ENCODE data around the gene SLC12A5. TPM values are rescaled to one million over a fixed set of nuclear protein-coding genes. Genes with fewer than 3 reads are reported as not detected.

Gene SLC12A5
- polyA plus RNA-seq, 3 donors, result 1.0 to 1.8 (median 1.2) TPM

DNA sequence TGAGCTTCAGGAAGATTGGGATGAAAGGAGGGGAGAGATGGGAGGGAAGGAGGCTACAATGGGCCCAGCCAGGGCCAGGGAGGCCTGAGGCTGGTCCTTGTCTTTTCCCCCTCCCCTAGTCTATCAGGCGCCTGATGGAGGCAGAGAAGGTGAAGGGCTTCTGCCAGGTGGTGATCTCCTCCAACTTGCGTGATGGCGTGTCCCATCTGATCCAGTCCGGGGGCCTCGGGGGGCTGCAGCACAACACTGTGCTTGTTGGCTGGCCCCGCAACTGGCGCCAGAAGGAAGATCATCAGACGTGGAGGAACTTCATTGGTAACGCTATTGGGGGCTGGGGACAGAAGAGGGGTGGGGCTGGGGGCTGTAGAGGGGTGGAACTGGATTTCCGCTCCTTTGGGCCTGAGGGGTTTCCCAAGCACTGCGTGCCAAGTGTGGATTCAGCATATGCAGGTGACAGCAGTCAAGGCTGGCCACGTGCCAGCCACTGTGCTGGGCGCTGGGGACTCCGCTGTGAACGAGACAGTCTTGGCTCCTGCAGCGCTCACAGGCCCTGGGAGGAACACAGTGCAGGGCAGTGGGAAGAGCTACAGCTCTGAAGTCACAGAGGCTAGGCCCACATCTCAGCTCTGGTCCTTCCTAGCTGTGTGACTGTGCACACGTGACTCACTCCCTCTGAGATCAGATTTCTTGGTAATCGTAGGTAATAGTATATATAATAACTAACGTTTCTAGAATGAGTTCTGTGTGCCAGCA, 22.7 kb downstream of the SLC12A5 start:
- DNase-seq (ENCODE audit: low read depth in 3 of 3, low spot score in 2 of 3), result no peak

DNA sequence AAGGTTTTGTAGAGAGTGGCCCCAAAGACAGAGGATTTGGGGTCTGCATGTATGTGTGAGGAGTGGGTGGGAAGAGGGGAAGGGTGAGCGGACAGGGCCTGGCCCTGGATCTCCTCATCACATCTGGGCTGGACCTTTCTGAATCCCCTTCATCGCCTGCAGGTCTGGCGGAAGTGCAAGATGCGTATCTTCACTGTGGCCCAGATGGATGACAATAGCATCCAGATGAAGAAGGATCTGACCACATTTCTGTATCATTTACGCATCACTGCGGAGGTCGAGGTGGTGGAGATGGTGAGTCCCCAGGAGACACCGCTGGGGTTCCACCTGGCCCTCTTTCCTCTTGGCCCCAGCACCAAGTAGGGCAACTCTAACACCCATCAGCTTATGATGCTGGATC, 24.4 kb downstream of the SLC12A5 start:
- DNase-seq (ENCODE audit: low read depth in 3 of 3, low spot score in 2 of 3), result no peak

DNA sequence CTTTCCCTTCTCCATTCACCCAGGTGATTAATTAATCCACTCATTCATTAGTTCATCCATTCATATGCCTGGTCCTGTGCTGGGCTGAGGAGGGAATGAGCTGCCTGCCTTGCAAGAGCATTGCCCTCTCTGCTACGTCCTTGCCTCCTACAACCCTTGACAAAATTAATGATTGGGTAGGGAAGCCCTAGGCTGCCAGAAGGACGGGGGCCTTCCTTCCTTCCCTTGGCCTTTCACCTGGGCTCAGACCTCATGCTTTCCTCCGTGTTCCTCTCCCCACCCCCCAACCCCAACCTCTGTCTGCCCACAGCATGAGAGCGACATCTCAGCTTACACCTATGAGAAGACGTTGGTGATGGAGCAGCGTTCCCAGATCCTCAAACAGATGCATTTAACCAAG, 25.6 kb downstream of the SLC12A5 start:
- no peak for DNase-seq (ENCODE audit: low read depth in 3 of 3, low spot score in 2 of 3)

DNA sequence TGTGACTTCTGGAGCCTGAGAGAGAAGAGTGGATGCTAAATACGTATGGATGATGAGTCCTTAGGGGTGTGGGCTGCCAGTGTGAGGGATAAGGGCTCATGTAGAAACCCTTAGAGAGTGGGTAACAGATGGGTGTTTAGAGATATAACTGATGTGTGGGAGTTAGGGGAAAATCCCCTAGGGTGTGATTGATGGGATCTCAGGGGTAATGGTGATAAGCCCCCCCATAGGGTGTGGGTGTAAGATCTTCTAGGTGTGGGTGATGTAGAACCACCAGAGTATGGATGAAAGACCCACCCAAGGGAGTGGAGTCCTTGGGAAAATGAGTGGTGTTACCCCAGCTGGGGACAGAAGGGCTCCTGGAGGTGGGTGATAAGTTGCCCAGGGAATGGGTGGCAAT, 26.3 kb downstream of the SLC12A5 start:
- DNase-seq (ENCODE audit: low read depth in 3 of 3, low spot score in 2 of 3), result no peak

DNA sequence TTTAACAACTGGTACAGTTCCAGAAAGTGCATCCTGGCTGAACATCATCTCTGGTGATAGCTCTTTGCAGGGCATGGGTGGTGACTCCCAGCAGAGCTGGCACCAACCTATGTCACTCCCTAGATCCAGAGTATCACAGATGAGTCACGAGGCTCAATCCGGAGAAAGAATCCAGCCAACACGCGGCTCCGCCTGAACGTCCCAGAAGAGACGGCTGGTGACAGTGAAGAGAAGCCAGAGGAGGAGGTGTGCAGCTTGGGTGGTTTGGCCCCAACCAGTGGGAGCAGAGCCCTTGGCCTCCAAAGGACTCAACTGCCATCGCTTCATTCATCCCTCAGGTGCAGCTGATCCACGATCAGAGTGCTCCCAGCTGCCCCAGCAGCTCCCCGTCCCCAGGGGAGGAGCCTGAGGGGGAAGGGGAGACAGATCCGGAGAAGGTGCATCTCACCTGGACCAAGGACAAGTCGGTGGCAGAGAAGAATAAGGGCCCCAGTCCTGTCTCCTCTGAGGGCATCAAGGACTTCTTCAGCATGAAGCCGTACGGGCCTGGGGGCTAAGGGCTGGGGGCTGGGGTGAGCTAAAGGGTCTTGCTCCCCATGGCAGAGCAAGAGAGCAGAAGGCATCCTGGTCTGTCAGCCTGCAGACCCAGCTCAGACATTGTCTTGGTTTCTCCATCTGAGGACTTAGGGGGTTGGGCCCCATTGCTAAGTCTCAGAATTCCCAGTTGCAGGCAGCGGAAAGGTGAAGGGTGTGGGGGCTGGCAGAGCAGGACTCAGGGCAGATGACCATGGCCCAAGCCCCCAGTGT, 27.2 kb downstream of the SLC12A5 start:
- DNase-seq (ENCODE audit: low read depth in 3 of 3, low spot score in 2 of 3), result no peak

DNA sequence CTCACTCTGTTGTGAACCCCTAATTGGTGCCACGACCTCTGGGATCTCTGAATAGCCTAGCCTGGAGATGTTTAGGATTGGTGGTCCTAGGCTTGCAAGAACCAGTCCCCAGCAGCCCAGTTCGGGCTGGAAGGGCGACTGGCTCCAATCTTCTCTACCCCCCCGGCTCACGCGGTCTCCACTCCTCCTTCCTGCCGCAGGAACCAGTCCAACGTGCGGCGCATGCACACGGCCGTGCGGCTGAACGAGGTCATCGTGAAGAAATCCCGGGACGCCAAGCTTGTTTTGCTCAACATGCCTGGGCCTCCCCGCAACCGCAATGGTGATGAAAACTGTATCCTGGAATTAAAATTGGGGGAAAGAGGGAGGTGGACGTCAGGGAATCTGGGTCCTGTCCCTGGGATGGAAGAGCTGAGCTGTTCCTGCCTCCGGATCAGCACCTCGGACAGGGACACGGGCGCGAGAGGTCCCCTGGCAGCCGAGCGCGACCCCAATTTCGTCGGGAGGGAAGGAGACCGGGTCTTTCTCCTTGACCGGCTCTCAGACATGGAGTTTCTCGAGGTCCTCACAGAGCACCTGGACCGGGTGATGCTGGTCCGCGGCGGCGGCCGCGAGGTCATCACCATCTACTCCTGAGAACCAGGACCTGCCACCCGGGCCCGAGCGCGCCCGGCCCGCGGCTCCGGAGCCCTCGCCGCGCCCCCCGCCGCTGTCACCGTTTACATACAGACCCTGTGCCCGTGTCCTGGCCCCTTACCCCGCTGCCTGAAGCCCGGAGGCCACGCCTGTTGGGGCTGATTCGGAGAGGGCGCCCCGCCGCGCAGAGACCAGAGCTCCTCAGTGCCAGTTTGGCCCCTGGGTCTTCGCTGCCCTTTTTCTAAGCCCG, 28.2 kb downstream of the SLC12A5 start:
- DNase-seq (ENCODE audit: low read depth in 3 of 3, low spot score in 2 of 3), result peak in 2 of 3 donors; percentile 47 to 69

DNA sequence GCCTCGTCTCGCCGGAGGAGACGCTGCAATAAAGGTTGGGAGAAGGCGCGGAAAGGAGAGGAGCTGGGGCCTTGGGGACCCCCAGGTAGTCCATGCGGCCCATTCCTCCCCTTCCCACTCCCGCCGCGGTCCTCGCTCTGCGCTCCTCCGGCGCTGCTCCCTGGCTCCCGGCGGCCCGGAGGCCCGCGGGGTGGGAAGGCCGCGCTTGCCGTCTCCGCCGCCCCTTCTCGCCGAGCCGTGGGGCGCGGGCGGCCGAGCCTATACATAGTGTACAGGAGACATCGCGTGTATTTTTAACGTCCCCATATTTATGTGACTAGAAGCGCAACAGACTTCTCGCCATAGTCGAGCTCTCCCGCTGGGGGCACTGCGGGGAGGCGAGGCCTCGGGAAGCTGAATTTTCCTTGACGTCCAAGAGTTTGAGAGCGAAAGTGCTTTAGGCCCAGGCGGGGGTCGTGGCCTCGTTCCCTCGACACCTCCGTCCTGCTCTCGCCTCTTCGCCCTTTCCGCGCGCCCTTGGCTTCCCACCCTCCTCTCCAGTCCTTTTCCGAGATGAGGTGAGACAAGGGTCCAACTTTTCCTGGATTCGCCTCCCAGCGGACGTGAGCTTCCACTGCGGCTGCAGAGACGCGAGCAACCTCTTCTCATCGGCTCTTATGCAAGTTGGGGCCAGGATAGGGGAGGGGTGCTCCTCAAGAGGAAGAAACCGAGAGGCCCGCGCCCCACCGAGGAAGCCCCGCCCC, 29.0 kb downstream of the SLC12A5 start:
- DNase-seq (ENCODE audit: low read depth in 3 of 3, low spot score in 2 of 3), result peak in 2 of 3 donors; percentile 15 to 19

DNA sequence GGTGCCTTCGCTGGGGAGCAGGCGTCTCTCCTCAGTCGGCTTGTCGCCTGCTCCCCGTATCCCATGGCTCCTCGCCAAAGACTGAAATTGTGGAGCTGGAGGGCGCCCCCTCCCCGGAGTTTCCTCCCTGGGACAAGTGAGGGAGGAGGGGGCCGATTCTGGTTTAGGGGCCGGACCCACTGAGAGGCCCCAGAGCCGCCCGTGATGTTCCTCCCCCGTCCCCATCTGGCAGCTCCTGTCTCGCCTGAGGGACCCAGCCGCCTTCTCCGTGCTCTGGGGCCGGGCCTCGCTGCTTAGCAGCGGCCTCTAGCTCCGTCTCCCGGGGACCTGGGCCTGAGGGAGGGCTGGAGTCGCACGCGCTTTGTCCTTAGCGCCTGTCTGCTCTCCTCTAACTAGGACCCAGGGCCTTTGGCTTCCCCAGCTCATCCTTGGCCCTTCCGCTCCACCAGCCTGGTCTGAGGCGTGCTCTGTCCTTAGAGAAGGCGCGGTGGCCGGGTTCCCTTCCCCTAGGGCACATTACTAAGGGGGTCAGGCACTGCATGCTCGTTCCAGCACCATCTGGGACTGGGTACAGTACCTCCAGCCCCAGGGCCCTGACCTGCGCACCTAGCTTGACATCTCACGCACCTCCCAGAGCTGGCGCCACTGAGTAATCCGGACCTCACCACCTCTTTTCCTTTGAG, 29.7 kb downstream of the SLC12A5 start:
- DNase-seq (ENCODE audit: low read depth in 3 of 3, low spot score in 2 of 3), result peak in 1 of 3 donors; percentile 6

DNA sequence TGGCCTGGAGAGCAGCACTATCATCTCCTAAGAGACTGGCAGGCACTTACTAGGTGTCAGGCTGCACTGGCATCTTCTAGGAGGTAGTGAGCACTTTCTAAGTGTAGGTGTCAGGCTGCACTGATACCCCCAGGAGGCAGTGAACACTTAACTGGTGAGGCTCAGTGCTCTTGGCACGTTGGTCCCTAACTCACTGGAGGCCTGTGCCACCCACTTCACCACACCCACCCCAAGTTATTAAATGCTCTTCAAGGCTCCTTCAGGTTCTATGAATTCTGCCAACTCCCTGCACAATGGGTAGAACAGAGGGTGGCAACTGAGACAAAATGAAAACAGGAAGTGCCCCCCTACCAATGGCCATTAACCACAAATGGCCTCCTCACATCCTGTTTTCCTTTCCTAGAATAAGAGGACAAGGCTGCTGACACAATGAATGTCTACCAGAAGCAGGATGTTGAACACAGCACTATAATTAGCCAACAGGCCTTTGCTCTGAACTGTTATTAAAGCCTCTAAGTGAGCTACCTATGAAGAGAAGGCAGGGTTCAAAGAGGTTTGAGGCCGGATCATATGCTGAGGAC, 31.4 kb downstream of the SLC12A5 start:
- no peak for DNase-seq (ENCODE audit: low read depth in 3 of 3, low spot score in 2 of 3)

DNA sequence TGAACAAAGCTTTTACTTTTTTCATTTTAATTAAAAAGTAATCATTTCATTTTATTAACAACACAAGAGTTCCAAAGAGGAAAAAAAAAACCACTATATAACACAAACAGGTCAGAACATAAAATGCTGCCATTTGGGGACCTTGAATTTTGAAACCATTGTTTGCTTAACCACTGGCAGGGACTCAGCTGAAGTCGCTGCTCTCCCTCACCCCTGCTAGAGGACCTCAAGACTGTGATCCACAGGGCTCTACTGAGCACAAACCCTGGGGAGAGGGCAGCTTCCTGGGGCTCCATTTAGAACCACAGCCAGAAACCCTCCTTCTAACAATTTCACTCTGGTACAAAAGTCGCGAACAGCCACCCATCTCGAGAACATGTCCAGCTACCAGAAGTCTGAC, 32.0 kb downstream of the SLC12A5 start:
- no peak for DNase-seq (ENCODE audit: low read depth in 3 of 3, low spot score in 2 of 3)

DNA sequence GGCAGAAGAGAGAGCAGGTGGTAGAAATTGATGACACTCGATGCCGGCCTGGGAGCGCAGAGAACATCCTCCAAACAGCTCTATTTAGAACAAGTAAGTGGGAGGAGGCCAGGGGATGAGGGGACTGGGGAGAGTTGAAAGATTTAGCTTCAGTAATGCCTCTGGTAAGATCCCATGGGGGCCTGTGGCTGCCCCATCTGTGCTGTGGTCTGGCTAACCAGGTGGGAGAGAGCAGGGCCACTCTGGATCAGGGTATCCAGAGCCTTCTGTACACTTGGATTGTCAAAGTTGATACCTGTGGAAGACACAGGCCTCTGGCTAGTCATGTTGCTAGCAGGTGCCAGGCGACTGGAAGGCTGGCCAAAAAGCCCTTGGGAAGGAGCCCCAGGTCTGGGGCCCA, 33.1 kb downstream of the SLC12A5 start:
- DNase-seq (ENCODE audit: low read depth in 3 of 3, low spot score in 2 of 3), result no peak

DNA sequence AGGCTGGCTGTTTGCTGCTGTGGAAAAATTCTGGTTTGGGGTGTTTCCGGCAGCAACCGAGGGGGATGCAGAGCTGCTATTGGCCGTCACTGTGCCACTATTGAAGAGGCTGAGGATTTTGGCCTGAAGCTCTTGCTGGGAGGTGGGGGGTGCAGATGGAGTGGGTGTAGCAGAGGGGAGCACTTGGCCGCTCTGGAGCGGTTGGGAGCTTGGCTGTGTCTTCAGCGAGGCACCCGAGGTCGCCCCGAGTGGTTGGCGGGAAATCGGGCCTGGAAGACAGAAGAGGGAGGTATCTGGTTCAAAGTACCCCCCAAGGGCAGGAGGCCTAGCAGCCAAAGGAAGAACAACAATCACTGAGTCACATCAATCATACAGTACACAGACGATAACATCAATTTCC, 33.6 kb downstream of the SLC12A5 start:
- DNase-seq (ENCODE audit: low read depth in 3 of 3, low spot score in 2 of 3), result no peak

DNA sequence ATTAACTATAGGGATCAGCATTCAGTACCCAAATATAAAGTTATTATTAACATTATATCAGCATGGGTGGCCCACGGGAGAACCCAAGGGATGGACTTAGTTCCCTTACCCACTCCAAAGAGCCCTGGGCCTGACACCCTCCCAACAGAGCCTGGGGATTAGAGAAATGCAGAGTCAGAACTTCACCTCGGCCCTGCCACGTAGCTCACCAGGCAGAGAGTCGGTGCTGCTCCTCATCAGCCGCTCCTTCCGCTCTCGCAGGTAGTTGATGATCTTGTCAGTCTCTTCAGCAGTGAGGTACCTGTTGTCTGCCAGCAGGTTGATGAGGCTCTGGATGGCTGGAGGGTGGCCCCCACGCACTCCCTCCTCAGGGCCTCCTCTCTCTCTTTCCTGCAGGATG, 34.1 kb downstream of the SLC12A5 start:
- DNase-seq (ENCODE audit: low read depth in 3 of 3, low spot score in 2 of 3), result no peak

DNA sequence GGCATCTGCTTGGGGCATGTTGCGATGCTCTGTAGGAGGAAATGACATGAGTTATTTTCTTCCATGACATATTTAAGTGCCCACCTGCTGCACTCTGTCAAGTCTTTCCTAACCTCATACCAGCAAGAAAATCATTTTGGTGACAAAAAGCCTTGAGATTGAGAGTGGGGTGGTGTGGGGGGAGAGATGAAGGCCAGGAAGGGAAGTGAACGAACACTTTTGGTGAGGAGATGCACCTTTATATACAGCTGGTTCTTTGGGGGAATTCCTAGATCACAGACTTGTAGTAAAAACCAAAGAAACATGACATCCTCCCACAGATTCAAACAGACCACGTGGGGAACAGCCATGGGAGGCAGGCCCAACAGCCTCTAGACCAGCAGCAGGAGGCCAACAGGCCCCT, 34.6 kb downstream of the SLC12A5 start:
- no peak for DNase-seq (ENCODE audit: low read depth in 3 of 3, low spot score in 2 of 3)

DNA sequence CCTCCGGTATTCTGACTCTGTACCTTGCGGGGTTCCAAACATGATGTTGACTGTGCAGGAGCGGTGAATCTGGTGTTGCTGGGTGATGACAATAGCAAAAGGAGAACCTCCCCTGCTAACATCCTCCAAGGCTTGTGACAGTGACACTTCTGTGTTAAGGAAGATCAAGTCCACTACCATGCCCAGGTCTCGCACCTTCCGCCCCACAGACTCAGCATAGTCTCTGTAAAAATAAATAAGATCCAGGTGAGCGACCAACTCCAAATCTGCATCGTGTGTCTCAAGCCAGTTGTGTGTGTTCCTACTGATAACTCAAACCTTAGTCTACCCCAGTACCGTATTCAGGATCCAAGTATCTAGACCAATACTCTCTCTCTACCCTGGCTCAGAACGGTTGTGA, 36.0 kb downstream of the SLC12A5 start:
- DNase-seq (ENCODE audit: low read depth in 3 of 3, low spot score in 2 of 3), result no peak

DNA sequence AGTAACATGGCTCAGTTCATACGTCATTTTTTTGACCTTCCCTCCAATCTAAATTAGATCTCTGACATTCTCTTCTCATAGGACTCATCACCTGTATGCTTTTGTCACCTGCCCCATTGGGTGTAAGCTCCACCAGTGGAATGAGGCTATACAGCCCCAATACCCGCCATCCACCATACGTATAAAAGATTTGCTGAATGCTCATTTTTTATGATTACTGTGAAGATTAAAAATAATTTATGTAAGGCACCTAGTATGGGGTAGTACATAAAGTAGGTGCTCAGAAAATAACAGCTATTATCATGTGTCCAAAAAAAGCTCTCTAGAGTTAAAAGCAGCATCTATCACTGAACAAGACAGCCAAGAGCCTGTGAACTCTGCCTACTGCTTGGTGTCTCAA, 36.7 kb downstream of the SLC12A5 start:
- no peak for DNase-seq (ENCODE audit: low read depth in 3 of 3, low spot score in 2 of 3)

DNA sequence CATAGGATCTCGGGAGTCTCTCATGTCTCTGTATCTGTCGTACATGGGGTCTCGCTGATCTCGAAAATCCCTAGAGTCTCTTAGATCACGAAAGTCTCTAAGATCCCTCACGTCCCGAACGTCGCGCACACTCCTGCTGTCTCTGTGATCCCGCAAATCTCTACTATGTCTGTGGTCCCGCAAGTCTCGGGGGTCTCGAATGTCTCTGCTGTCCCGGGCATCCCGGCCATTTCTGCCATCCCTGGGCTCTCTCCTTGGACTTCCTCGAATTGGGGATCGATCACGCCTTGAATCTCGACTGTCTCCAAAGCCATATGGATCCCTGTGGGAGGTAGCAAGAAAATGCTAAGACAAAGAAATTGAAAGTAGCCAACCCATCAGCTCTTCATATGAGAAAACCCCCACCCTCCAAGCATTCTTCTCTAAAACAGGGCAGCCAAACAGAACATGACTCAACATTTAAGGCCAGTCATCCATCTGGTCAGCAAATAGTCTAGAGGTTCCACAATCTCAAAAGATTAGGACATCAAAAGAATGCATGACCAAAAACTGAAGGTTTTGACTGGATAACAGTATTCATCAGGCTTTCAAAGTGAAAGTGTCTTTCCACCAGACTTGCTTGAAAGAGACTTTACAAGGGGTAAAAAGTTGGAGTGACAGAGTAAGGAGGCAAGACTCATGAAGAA, 41.3 kb downstream of the SLC12A5 start:
- DNase-seq (ENCODE audit: low read depth in 3 of 3, low spot score in 2 of 3), result no peak

DNA sequence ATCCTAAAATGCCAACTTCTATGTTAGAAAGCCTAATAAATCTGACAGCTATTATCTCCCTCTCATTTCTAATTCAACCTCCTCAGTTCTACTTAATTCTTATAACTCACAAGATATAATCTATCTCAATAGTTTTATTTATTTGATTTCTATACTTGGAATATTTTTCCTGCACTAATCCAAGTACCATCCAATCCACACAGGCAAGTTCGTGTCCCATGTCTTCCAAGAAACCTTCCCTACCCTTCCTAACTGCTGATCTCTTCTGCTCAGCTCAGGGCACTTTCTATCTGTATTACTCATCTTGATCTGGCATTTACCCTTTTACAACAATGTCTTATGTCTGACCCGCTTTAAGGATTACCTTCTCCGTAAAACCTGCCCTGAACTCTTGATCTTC, 42.6 kb downstream of the SLC12A5 start:
- DNase-seq (ENCODE audit: low read depth in 3 of 3, low spot score in 2 of 3), result no peak

DNA sequence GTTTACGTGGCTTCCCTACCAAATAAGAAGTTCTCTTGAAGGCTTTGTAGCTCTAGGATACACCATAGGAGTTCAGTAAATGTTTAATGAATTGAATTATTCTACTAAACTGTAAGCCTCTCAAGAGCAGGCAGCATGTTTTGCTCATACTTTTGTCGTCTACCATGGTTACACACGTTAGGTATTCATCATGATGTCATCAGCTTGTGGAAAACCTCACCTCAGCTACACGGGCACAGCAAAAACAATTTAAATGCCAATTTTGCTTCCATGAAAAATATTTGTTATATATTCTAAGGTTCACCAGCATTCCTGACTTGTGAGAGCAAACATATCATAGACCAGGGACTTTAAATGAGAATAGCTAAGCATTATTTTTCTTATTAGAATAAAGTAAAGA, 44.0 kb downstream of the SLC12A5 start:
- no peak for DNase-seq (ENCODE audit: low read depth in 3 of 3, low spot score in 2 of 3)
